ENCODE results near the gene ALDH3A2.

- no peak for TF ChIP-seq SUZ12 (IDR thresholded peaks at IDR 0.05; ENCODE audit: extremely low read depth, insufficient read depth, insufficient read length)
- TF ChIP-seq YY1 (IDR thresholded peaks at IDR 0.05; ENCODE audit: insufficient read depth, insufficient read length): no peak
- TF ChIP-seq ZNF274 (IDR thresholded peaks at IDR 0.05; ENCODE audit: low read depth, low read length): no peak
These were observed 69.6 kb downstream of the ALDH3A2 start for GRCh38 chr17:19718041-19718612.
